OCI-LY1 (cell line): ENCODE measurements around the gene KRABD2.
"Not testable (repeated sequence)": the region's sequence is repeated elsewhere in the genome, so short reads cannot be mapped to it uniquely, and the experiment has no call there.

Experiments
- EZH2 ChIP-seq: fragments of 200-600 bp; sonication (generic), shearing (Covaris generic); IDR thresholded peaks from 2 replicates; pipeline ENCODE4 v1.8.0; 2017; ENCODE audit warnings: borderline replicate concordance, mixed run types, mild to moderate bottlenecking, antibody characterized with exemption, low read length, moderate library complexity, mixed read lengths
- TF ChIP-seq, protein P1 (sequence below): fragments of 200-600 bp; sonication (generic), shearing (Covaris generic); IDR thresholded peaks from 2 replicates; pipeline ENCODE4 v1.5.1; 2017; ENCODE audit warnings: mild to moderate bottlenecking, antibody characterized with exemption, low read length, moderate library complexity, mixed read lengths

GRCh38 chr17:8373856-8374255 lies 2.6 kb downstream of the KRABD2 start:
- TF ChIP-seq, protein P1, sequence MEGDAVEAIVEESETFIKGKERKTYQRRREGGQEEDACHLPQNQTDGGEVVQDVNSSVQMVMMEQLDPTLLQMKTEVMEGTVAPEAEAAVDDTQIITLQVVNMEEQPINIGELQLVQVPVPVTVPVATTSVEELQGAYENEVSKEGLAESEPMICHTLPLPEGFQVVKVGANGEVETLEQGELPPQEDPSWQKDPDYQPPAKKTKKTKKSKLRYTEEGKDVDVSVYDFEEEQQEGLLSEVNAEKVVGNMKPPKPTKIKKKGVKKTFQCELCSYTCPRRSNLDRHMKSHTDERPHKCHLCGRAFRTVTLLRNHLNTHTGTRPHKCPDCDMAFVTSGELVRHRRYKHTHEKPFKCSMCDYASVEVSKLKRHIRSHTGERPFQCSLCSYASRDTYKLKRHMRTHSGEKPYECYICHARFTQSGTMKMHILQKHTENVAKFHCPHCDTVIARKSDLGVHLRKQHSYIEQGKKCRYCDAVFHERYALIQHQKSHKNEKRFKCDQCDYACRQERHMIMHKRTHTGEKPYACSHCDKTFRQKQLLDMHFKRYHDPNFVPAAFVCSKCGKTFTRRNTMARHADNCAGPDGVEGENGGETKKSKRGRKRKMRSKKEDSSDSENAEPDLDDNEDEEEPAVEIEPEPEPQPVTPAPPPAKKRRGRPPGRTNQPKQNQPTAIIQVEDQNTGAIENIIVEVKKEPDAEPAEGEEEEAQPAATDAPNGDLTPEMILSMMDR = not testable (repeated sequence)
- not testable (repeated sequence) for TF ChIP-seq EZH2
